GM12873 (cell line): ENCODE results near the gene SLC6A19.

Experiments used
- CTCF ChIP-seq: IDR thresholded peaks from 2 replicates; pipeline ENCODE4 v1.5.1; 2012; ENCODE audit warnings: low read depth, mild to moderate bottlenecking, moderate library complexity, low read length, control low read depth; ENCODE audit not compliant: insufficient read depth; ENCODE audit errors: missing control alignments

Gene SLC6A19

GRCh38 chr5:1167728-1168709 is 33.4 kb upstream of the SLC6A19 start:
- peak; percentile 84 for TF ChIP-seq CTCF

GRCh38 chr5:1168796-1169195 is 32.6 kb upstream of the SLC6A19 start:
- no peak for TF ChIP-seq CTCF

DNA sequence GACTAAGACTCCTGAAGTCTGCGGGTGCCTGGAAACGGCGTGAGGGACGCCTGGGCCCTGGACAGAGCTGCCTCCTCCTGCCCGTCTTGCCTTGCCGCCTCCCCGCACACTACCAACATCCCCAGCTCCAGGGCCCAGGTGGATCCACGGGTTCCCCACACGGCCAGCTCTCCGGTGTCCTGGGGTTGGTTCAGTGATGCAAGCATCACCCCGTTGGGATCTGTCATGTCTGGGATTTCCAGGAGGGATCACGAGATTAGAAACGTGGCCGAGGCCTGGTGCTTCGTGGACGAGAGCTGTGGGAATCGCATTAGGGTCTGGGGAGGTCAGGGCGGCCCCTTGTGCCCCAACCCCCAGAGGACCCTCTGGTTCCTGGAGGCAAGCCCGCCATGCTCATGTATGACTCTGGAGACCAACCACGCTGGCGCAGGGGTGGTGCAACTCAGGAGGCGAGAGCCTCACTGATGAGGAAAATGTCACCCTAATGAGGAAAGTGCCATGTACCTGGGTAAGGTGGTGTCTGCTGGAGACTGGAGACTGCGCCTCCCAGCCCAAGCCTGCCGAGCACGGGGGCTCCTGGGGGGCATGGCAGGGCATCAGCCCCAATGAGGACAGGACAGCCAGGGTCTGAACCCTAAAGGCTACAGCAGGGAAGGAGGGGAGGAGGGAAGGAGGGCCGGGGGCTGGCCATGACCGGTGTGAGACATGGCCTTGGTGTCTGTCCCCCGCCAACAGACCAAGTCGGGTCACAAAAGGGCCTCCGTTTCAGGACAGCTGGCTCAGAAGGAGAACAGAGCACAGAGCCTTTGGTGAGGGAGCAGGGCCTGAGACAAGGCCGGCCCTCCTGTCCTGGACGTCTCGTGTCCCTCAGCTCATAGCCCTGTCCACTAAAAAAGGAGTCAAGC is 31.9 kb upstream of the SLC6A19 start:
- TF ChIP-seq CTCF: no peak

DNA sequence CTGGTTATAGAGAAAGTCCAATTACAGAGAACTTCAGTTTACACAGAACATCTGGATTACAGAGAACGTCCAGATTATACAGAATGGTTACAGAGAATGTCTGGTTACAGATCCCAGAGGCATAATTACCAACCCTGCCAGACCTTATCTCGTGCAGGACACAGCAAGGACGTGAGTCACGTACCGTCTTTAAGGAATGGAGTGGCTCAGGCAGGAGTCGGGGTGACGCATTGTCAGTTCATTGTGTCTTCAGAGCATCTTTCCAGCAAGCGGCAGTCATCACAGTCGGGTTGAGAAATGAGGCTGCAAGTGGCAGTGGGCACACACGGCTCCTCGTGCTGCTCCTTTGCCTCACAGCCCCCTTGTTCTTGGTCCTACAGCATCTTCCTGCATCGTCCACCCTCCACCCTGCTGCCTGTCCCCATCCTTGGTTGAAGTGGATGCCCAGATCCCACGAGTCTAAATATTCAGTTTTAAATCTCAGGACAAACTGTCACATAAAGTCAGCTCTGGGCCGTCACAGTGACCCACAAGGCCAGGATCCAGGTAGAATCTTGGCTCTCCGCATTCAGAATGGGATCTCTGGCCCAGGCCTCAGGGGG is 30.0 kb upstream of the SLC6A19 start:
- no peak for TF ChIP-seq CTCF

- no peak for TF ChIP-seq CTCF
Measured at GRCh38 chr5:1172007-1172581, 29.3 kb upstream of the SLC6A19 start.

- TF ChIP-seq CTCF: no peak
Measured at GRCh38 chr5:1172670-1173404, 28.6 kb upstream of the SLC6A19 start.
